Fibroblast of lung (primary cell): ENCODE results near the gene GLA.

Experiments
- CTCF ChIP-seq, 2 donors: IDR thresholded peaks in 1 of 2; conservative IDR thresholded peaks in 1 of 2; 1 replicate in 1 of 2; 2 replicates in 1 of 2; pipeline ENCODE4 v1.5.1; 2011 to 2012; ENCODE audit warnings: low read length in 2 of 2, control low read depth in 1 of 2, inconsistent platforms in 1 of 2, low read depth in 1 of 2, mild to moderate bottlenecking in 1 of 2
- EZH2 ChIP-seq: IDR thresholded peaks from 2 replicates; pipeline ENCODE4 v1.5.1; 2012; ENCODE audit warnings: low read length, control low read depth, mild to moderate bottlenecking; ENCODE audit errors: missing control alignments

DNA sequence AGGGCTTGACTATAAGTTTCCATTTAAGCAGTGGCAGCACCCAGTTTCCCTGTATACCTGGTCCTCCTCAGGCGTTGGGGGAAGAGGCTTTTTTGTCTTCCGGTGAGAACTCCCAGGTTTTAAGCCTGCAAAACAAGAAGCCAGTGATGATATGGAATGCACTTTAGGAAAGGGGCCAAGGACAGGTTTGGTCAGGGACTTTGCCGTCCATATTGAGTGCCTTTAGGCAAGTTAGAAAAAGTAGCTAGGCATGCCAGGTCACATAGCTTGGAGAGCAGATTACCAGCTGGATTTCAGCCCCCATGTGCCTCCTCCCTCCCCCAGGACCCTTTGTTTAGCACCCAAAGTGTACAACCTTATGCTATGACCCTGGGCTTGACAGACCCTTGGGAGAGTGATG, 45.6 kb downstream of the GLA start:
- TF ChIP-seq CTCF (conservative IDR thresholded peaks at IDR 0.05 in 1 of 2, IDR thresholded peaks at IDR 0.05 in 1 of 2; ENCODE audit: low read depth in 1 of 2, low read length in 2 of 2), result no peak
- TF ChIP-seq EZH2, result no peak
